Gastrocnemius medialis (tissue), 4 donors: ENCODE data around the gene RAET1L.

ENCODE experiments used
- CTCF ChIP-seq, 5 experiments: fragments of 450-650 bp in 3 of 5; fragments of 200-600 bp in 2 of 5; sonication (generic) in 2 of 5; IDR thresholded peaks in 4 of 5; conservative IDR thresholded peaks in 1 of 5; 1 replicate in 4 of 5; 2 replicates in 1 of 5; pipeline ENCODE4 v1.5.1; 2016 to 2019; ENCODE audit warnings: antibody characterized with exemption in 5 of 5, mild to moderate bottlenecking in 3 of 5, moderate library complexity in 3 of 5
- POLR2A ChIP-seq, 2 donors: fragments of 450-650 bp; IDR thresholded peaks; one replicate each; pipeline ENCODE4 v1.6.1; 2017; ENCODE audit warnings: antibody characterized with exemption in 2 of 2, mild to moderate bottlenecking in 2 of 2, moderate library complexity in 2 of 2

GRCh38 chr6:150069706-150070105 lies 44.4 kb upstream of the RAET1L start:
- TF ChIP-seq CTCF (IDR thresholded peaks at IDR 0.05 in 4 of 5, conservative IDR thresholded peaks at IDR 0.05 in 1 of 5): no peak
- no peak for TF ChIP-seq POLR2A (IDR thresholded peaks at IDR 0.05)
